Adipocyte (in vitro differentiated cells): Measurements from ENCODE around the gene NBL1.

Experiments
- DNase-seq: peaks from one replicate; pipeline ENCODE4 v3.0.0-alpha.2; 2015; ENCODE audit warnings: low read depth
- H3K27me3 ChIP-seq: replicated peaks from 2 replicates; pipeline ENCODE4 v1.7.0; 2013; ENCODE audit warnings: mild to moderate bottlenecking, low read length, moderate library complexity; ENCODE audit not compliant: control insufficient read depth, insufficient read depth
- H3K36me3 ChIP-seq: 2 replicates; pipeline ENCODE4 v1.7.0; 2013; ENCODE audit warnings: low read length, mild to moderate bottlenecking, moderate library complexity; ENCODE audit not compliant: control insufficient read depth, insufficient read depth, severe bottlenecking
- H3K4me1 ChIP-seq: 2 replicates; pipeline ENCODE4 v1.7.0; 2013; ENCODE audit warnings: mild to moderate bottlenecking, low read length, moderate library complexity; ENCODE audit not compliant: control insufficient read depth, insufficient read depth
- H3K4me3 ChIP-seq: 2 replicates; pipeline ENCODE4 v1.7.0; 2013; ENCODE audit warnings: mild to moderate bottlenecking, low read length, moderate library complexity
- H3K9ac ChIP-seq: 2 replicates; pipeline ENCODE4 v1.7.0; 2013; ENCODE audit warnings: mild to moderate bottlenecking, low read length, moderate library complexity
- H3K9me3 ChIP-seq: 2 replicates; pipeline ENCODE4 v1.7.0; 2013; ENCODE audit warnings: mild to moderate bottlenecking, low read length, moderate library complexity; ENCODE audit not compliant: control insufficient read depth

NBL1 gene

GRCh38 chr1:19657511-19657910 is 13.4 kb downstream of the NBL1 start:
- no peaks in the 10 kb centered on the region for H3K27me3 ChIP-seq
- no peaks in the 10 kb centered on the region for H3K9me3 ChIP-seq
- no peak for DNase-seq
- no peak overlapping the region for H3K4me3 ChIP-seq
- no peak overlapping the region for H3K9ac ChIP-seq
- peaks cover 13% of the 10 kb centered on the region for H3K36me3 ChIP-seq
- H3K4me1 ChIP-seq = peaks cover 3% of the 10 kb centered on the region

- Histone ChIP-seq H3K36me3 (peaks cover 13% of the 10 kb centered on the region), H3K4me1 (peaks cover 3% of the 10 kb centered on the region), H3K27me3 (peaks cover 4% of the 10 kb centered on the region), H3K9ac (no peak overlapping the region), H3K4me3 (no peak overlapping the region), H3K9me3 (no peaks in the 10 kb centered on the region)
- DNase-seq = no peak
Observed at GRCh38 chr1:19658186-19658585, 14.1 kb downstream of the NBL1 start.

DNA sequence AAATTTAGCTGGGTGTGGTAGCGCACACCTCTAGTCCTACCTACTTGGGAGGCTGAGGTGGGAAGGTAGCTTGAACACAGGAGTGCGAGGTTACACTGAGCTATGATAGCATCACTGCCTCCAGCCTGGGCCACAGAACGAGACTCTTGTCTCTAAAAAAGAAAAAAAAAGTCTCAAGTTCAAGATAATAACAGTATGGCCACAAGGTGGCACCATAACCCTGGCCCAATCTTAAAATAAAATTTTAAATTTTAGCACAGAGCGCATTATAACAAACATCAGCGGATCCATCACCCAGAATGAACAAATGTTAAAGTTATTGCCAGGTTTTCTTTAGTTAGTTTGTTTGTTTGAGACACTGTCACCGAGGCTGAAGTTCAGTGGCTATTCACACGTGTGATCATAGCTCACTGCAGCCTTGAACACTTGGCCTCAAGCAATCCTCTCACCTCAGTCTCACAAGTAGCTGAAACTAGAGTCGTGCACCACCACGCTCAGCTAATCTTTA is 17.7 kb downstream of the NBL1 start:
- DNase-seq = peak; percentile 82
- peaks cover 31% of the 10 kb centered on the region for H3K27me3 ChIP-seq
- H3K4me1 ChIP-seq = peaks cover 3% of the 10 kb centered on the region
- H3K4me3 ChIP-seq = no peak overlapping the region
- no peaks in the 10 kb centered on the region for H3K9me3 ChIP-seq
- H3K36me3 ChIP-seq = peaks cover 6% of the 10 kb centered on the region
- no peak overlapping the region for H3K9ac ChIP-seq

GRCh38 chr1:19662313-19662712 is 18.2 kb downstream of the NBL1 start:
- no peaks in the 10 kb centered on the region for H3K9me3 ChIP-seq
- H3K4me1 ChIP-seq = peaks cover 3% of the 10 kb centered on the region
- peaks cover 6% of the 10 kb centered on the region for H3K36me3 ChIP-seq
- no peak overlapping the region for H3K4me3 ChIP-seq
- peaks cover 35% of the 10 kb centered on the region for H3K27me3 ChIP-seq
- no peak overlapping the region for H3K9ac ChIP-seq
- no peak for DNase-seq

- Histone ChIP-seq H3K27me3 (peaks cover 44% of the 10 kb centered on the region), H3K36me3 (no peaks in the 10 kb centered on the region), H3K9me3 (no peaks in the 10 kb centered on the region), H3K4me1 (peaks cover under 1% of the 10 kb centered on the region), H3K9ac (no peak within 1 kb of the TSS), H3K4me3 (peak within 1 kb of the TSS; percentile 17)
- DNase-seq = peak; percentile 59
Observed at GRCh38 chr1:19664453-19665185, 20.5 kb downstream of the NBL1 start, which contains the start of gene HTR6. HTR6 (plus strand) TSS chr1:19664875; CDS start chr1:19665754, 879 bp downstream.

- DNase-seq = no peak
- Histone ChIP-seq H3K4me1 (no peaks in the 10 kb centered on the region), H3K9ac (no peak overlapping the region), H3K36me3 (no peaks in the 10 kb centered on the region), H3K27me3 (peaks cover 44% of the 10 kb centered on the region), H3K9me3 (no peaks in the 10 kb centered on the region), H3K4me3 (peak overlapping the region; percentile 17)
Observed at GRCh38 chr1:19665186-19665495, 21.0 kb downstream of the NBL1 start.

- no peaks in the 10 kb centered on the region for H3K9me3 ChIP-seq
- H3K9ac ChIP-seq = no peak overlapping the region
- no peak overlapping the region for H3K4me3 ChIP-seq
- H3K27me3 ChIP-seq = peaks cover 44% of the 10 kb centered on the region
- no peaks in the 10 kb centered on the region for H3K4me1 ChIP-seq
- DNase-seq = no peak
- no peaks in the 10 kb centered on the region for H3K36me3 ChIP-seq
Observed at GRCh38 chr1:19665496-19666465, 21.7 kb downstream of the NBL1 start.

- no peak for DNase-seq
- no peak overlapping the region for H3K4me3 ChIP-seq
Observed at GRCh38 chr1:19668888-19669287, 24.8 kb downstream of the NBL1 start.

GRCh38 chr1:19670787-19671186 is 26.7 kb downstream of the NBL1 start:
- no peak for DNase-seq
- Histone ChIP-seq H3K4me1 (no peaks in the 10 kb centered on the region), H3K4me3 (no peak overlapping the region), H3K9me3 (no peaks in the 10 kb centered on the region), H3K9ac (no peak overlapping the region), H3K36me3 (no peaks in the 10 kb centered on the region), H3K27me3 (peaks cover 41% of the 10 kb centered on the region)

More at GRCh38 chr1:19668888-19669287, 24.8 kb downstream of the NBL1 start:
- no peak overlapping the region for H3K9ac ChIP-seq
- H3K27me3 ChIP-seq = peaks cover 53% of the 10 kb centered on the region
- H3K9me3 ChIP-seq = no peaks in the 10 kb centered on the region
- no peaks in the 10 kb centered on the region for H3K36me3 ChIP-seq
- H3K4me1 ChIP-seq = no peaks in the 10 kb centered on the region

- Histone ChIP-seq H3K27me3 (peaks cover 27% of the 10 kb centered on the region), H3K4me1 (peaks cover 9% of the 10 kb centered on the region), H3K9ac (no peak overlapping the region), H3K4me3 (no peak overlapping the region), H3K36me3 (no peaks in the 10 kb centered on the region), H3K9me3 (no peaks in the 10 kb centered on the region)
- no peak for DNase-seq
Observed at GRCh38 chr1:19672237-19672636, 28.1 kb downstream of the NBL1 start.

DNA sequence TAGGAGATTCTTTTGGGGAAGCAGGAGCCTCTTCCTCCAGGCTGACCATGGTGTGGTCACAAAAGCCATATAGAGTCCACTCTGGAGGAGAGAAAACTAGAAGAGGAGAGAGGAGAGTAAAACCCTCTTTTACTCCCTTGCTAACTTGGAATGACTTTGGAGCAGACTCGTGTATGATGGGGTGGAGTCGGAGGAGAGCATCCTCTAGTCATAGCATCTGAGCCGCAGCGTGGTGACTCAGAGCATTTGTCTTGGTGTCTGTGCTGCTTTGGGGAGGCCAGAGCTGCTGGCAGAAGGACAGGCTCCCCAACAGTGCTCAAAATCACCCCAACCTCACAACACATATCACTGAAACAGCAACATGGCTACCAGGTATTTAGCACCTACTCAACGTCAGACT is 31.7 kb downstream of the NBL1 start:
- Histone ChIP-seq H3K9ac (no peak overlapping the region), H3K36me3 (no peaks in the 10 kb centered on the region), H3K27me3 (peaks cover 17% of the 10 kb centered on the region), H3K4me1 (peaks cover 9% of the 10 kb centered on the region), H3K9me3 (no peaks in the 10 kb centered on the region), H3K4me3 (no peak overlapping the region)
- DNase-seq = no peak
